ENCODE measurements around the gene CDKL5. TPM values are rescaled to one million over a fixed set of nuclear protein-coding genes. Genes with fewer than 3 reads are reported as not detected.

The CDKL5 gene
- 1 to 10 TPM; 1.1 to 1.5 TPM for total RNA-seq

DNA sequence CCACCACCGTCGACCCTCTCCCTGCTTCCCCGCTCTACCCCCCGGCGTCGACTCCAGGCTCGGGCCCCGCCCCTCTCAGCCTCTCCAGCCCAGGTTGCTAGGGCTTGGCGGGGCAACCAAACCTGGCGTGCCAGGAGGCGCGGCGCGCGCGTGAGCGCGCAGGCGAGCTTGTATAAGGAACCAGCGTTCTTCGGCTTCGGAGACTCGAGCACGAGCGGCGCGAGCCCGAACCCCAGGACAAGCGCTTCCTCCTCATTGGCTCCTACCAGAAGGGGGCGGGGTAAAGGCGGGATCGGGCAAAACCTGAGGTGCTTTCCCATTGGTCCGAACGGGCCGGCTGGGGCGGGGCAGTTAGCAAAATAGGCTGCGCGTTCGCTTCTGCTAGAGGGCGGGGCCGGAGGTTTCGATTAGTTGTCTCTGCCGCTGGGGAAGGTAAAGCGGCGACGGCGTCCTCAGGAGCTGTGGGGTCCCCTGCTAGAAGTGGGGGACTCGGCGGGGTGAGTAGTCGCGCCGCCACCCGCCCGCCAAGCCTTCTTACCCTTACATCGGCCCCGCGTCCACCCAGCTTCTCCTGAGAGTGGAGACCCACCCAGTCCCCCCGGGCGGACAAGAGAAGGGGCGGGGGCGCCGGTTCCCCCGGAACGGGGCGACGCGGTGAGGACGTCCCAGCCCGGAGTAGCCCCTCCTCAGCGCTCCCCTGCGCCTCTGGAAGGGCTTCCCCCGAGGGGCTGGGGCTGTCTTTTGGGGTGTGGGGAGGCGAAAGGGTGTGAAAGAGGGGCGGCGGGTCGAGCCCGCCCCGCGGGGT is at the start of gene CDKL5:
CDKL5 (plus strand) TSS at position 410 of the 805 bp plus-strand sequence. CDS start 81,489 bp downstream, outside the sequence.
- Mint-ChIP-seq H3K9me3 (no peaks in the 10 kb centered on the region), H3K27ac (peak within 1 kb of the TSS; percentile 64), H3K36me3 (ENCODE audit: low read depth) (no peaks in the 10 kb centered on the region), H3K4me3 (peak within 1 kb of the TSS; percentile 81), H3K4me1 (ENCODE audit: low read depth) (peaks cover 6% of the 10 kb centered on the region), H3K27me3 (no peaks in the 10 kb centered on the region)
- ATAC-seq (peak; percentile 97), DNase-seq (peak; percentile 97)
- TF ChIP-seq, protein P1, sequence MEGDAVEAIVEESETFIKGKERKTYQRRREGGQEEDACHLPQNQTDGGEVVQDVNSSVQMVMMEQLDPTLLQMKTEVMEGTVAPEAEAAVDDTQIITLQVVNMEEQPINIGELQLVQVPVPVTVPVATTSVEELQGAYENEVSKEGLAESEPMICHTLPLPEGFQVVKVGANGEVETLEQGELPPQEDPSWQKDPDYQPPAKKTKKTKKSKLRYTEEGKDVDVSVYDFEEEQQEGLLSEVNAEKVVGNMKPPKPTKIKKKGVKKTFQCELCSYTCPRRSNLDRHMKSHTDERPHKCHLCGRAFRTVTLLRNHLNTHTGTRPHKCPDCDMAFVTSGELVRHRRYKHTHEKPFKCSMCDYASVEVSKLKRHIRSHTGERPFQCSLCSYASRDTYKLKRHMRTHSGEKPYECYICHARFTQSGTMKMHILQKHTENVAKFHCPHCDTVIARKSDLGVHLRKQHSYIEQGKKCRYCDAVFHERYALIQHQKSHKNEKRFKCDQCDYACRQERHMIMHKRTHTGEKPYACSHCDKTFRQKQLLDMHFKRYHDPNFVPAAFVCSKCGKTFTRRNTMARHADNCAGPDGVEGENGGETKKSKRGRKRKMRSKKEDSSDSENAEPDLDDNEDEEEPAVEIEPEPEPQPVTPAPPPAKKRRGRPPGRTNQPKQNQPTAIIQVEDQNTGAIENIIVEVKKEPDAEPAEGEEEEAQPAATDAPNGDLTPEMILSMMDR (IDR thresholded peaks at IDR 0.05), result no peak
- intact Hi-C loops (cut with micrococcal nuclease), result no loop called here
- POLR2A ChIA-PET, result interaction anchor here (0.6 kb wide), 1 partner anchor 437 kb away, joined by 3 read pairs; no protein-coding TSS in a partner anchor
- CTCF ChIA-PET, result interaction anchor here (1.4 to 1.5 kb wide), 2 partner anchors 502 to 909 kb away, joined by 3 to 5 read pairs; no protein-coding TSS in a partner anchor

DNA sequence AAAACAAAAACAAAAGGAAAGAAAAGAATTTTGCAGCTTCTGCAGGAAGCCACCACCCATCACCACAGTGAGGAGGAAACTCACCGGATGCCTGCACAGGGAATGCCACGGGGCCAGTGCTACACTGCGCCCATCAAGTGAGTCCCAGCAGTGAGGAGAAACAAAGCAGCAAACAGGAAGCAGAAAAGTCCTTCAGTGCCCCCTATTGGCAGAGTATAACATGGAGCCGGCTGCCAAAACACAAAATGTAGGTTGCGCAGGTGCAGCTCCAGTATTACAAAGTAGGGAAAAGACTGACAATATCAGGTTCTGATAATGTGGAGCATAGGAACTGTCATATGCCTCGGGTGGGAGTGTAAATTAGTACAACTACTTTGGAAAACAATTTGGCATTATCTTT is 47.6 kb upstream of the CDKL5 start:
- no peak overlapping the region for H3K4me3 Mint-ChIP-seq

DNA sequence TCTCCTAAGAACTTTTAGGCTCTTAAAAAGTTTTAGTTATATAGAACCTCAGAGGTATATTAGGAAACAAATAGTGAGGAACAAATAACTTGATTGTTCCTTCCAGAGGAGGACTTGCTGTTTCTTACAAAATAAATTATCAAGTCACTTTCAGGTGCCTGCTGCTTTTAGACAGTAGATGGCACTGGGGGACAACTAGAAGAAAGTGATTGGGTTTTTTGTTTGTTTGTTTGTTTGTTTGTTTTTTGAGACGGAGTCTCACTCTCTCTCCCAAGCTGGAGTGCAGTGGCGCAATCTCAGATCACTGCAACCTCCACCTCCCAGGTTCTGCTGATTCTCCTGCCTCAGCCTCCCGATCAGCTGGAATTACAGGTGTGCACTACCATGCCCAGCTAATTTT is 35.4 kb upstream of the CDKL5 start:
- H3K27ac Mint-ChIP-seq, result no peak overlapping the region
- intact Hi-C loops (cut with micrococcal nuclease), result loop anchor here (2.0 kb wide), 1 partner anchor 945 kb away; no protein-coding TSS in a partner anchor
- no peak for DNase-seq
- H3K27me3 Mint-ChIP-seq, result no peaks in the 10 kb centered on the region
- TF ChIP-seq, protein P1 (IDR thresholded peaks at IDR 0.05), result no peak
- ATAC-seq, result no peak
- no peaks in the 10 kb centered on the region for H3K36me3 Mint-ChIP-seq (ENCODE audit: low read depth)
- ChIA-PET POLR2A (no interaction called here), CTCF (interaction anchor here (1.0 to 1.1 kb wide), 2 partner anchors 497 to 944 kb away, joined by 3 read pairs; no protein-coding TSS in a partner anchor)
- H3K9me3 Mint-ChIP-seq, result no peaks in the 10 kb centered on the region
- H3K4me3 Mint-ChIP-seq, result no peak overlapping the region
- no peaks in the 10 kb centered on the region for H3K4me1 Mint-ChIP-seq (ENCODE audit: low read depth)

More for the DNA sequence above, 47.6 kb upstream of the CDKL5 start:
- peak; percentile 47 for ATAC-seq
- ChIA-PET POLR2A (no interaction called here), CTCF (interaction anchor here (0.7 to 1.3 kb wide), 6 partner anchors 8 to 633 kb away, joined by 3 to 5 read pairs (median 3); no protein-coding TSS in a partner anchor)
- intact Hi-C loops (cut with micrococcal nuclease), result no loop called here
- peaks cover 2% of the 10 kb centered on the region for H3K4me1 Mint-ChIP-seq (ENCODE audit: low read depth)
- H3K27me3 Mint-ChIP-seq, result no peaks in the 10 kb centered on the region
- no peaks in the 10 kb centered on the region for H3K9me3 Mint-ChIP-seq
- no peaks in the 10 kb centered on the region for H3K36me3 Mint-ChIP-seq (ENCODE audit: low read depth)
- TF ChIP-seq, protein P1 (IDR thresholded peaks at IDR 0.05), result peak; percentile 64
- peak; percentile 29 for DNase-seq
- H3K27ac Mint-ChIP-seq, result no peak overlapping the region

DNA sequence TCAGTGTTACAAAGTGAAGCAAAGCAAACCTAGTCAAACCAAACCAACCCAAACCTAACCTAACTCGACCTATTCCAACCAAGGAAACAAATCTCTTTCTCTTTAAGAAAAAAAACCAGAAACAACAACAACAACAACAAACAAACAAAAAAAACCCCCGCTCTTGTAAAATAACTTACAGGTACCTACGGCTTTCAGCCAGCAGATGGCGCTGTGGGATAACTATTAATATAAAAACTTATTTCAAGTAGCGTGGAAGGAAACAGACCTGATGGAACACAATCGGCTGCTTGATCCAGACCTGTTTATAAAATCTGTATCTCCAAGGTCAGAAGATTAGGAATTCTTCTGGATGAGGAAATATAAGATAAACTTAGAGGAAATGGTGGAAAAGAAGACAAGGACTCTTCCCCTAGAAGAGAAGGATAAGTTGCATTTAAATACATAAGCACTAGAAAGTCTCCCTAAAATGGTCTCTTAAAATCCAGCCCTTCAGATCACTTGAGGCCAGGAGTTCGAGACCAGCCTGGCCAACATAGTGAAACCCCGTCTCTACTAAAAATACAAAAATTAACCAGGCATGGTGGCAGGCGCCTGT is 34.4 kb upstream of the CDKL5 start:
- ATAC-seq (no peak), DNase-seq (peak; percentile 74)
- H3K4me3 Mint-ChIP-seq, result no peak overlapping the region
- intact Hi-C loops (cut with micrococcal nuclease), result loop anchor here (2.0 kb wide), 1 partner anchor 944 kb away; no protein-coding TSS in a partner anchor
- ChIA-PET CTCF (interaction anchor here (2.3 kb wide), 1 partner anchor 943 kb away, joined by 6 read pairs; no protein-coding TSS in a partner anchor), POLR2A (no interaction called here)
- no peaks in the 10 kb centered on the region for H3K27me3 Mint-ChIP-seq
- TF ChIP-seq, protein P1 (IDR thresholded peaks at IDR 0.05), result peak; percentile 54
- H3K36me3 Mint-ChIP-seq (ENCODE audit: low read depth), result no peaks in the 10 kb centered on the region
- no peaks in the 10 kb centered on the region for H3K4me1 Mint-ChIP-seq (ENCODE audit: low read depth)
- H3K27ac Mint-ChIP-seq, result no peak overlapping the region
- no peaks in the 10 kb centered on the region for H3K9me3 Mint-ChIP-seq
